C4-2B (cell line): ENCODE data around the gene PHACTR1.

Experiments
- ZFX ChIP-seq: fragments of 450-650 bp; IDR thresholded peaks from 2 replicates; pipeline ENCODE4 v1.6.1; 2017
- TF ChIP-seq, protein P1 (sequence below): fragments of 450-650 bp; conservative IDR thresholded peaks from 2 replicates; pipeline ENCODE4 v1.5.1; 2017; ENCODE audit warnings: mild to moderate bottlenecking

DNA sequence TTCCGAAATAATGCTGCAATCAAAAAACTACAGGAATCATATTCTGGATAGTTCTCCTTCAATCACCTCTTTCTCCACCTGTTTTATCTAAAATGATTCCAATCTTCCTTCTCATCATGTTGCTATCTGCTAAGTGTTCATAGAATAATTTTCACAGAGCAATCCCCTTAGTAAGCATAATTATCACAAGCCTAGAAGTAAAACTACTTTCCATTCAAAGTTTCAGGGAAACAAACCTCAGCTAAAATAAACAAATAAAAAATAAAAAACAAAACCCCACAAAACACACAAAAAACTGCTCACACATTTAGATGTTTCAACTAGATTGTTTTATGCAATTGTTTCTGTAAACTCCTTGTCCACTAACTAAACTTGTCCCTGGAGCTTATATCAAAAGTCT lies 291.2 kb downstream of the PHACTR1 start:
- TF ChIP-seq, protein P1, sequence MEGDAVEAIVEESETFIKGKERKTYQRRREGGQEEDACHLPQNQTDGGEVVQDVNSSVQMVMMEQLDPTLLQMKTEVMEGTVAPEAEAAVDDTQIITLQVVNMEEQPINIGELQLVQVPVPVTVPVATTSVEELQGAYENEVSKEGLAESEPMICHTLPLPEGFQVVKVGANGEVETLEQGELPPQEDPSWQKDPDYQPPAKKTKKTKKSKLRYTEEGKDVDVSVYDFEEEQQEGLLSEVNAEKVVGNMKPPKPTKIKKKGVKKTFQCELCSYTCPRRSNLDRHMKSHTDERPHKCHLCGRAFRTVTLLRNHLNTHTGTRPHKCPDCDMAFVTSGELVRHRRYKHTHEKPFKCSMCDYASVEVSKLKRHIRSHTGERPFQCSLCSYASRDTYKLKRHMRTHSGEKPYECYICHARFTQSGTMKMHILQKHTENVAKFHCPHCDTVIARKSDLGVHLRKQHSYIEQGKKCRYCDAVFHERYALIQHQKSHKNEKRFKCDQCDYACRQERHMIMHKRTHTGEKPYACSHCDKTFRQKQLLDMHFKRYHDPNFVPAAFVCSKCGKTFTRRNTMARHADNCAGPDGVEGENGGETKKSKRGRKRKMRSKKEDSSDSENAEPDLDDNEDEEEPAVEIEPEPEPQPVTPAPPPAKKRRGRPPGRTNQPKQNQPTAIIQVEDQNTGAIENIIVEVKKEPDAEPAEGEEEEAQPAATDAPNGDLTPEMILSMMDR, result no peak
- no peak for TF ChIP-seq ZFX
